Memory B cell (primary cell): ENCODE data around the gene DNAL4.
A peak's percentile ranks its signal among the peaks of the same experiment; 100 is the strongest.

Experiments used
- ATAC-seq: fragments of 150-1000 bp; cut with Tn5 transposase; 2 replicates; pipeline ENCODE4 v1.10.0; 2021; ENCODE audit warnings: low read depth, mild to moderate bottlenecking, moderate library complexity
- DNase-seq, 2 donors: peaks; one replicate each; pipeline ENCODE4 v3.0.0; 2022; ENCODE audit warnings: low spot score in 2 of 2
- H3K27ac Mint-ChIP-seq: one replicate; pipeline ENCODE4 v1.8.0; 2022; ENCODE audit warnings: mild to moderate bottlenecking, moderate library complexity, mixed read lengths
- H3K27me3 Mint-ChIP-seq: one replicate; pipeline ENCODE4 v1.8.0; 2022; ENCODE audit warnings: mixed read lengths
- H3K36me3 Mint-ChIP-seq: one replicate; pipeline ENCODE4 v1.8.0; 2022; ENCODE audit warnings: mild to moderate bottlenecking, mixed read lengths
- H3K4me1 Mint-ChIP-seq: one replicate; pipeline ENCODE4 v1.8.0; 2022; ENCODE audit warnings: mixed read lengths
- H3K4me3 Mint-ChIP-seq: one replicate; pipeline ENCODE4 v1.8.0; 2022; ENCODE audit warnings: mild to moderate bottlenecking, moderate library complexity, mixed read lengths
- H3K9me3 Mint-ChIP-seq: one replicate; pipeline ENCODE4 v1.8.0; 2022; ENCODE audit warnings: mixed read lengths

DNAL4 gene

GRCh38 chr22:38740116-38740723, 53.7 kb downstream of the DNAL4 start:
- DNase-seq (no peak), ATAC-seq (no peak)
- Mint-ChIP-seq H3K27me3 (no peaks in the 10 kb centered on the region), H3K27ac (no peak overlapping the region), H3K4me1 (peaks cover 19% of the 10 kb centered on the region), H3K9me3 (no peaks in the 10 kb centered on the region), H3K36me3 (peaks cover 29% of the 10 kb centered on the region), H3K4me3 (no peak overlapping the region)

- Mint-ChIP-seq H3K4me3 (no peak overlapping the region), H3K27ac (no peak overlapping the region), H3K9me3 (no peaks in the 10 kb centered on the region), H3K4me1 (peaks cover 19% of the 10 kb centered on the region), H3K27me3 (no peaks in the 10 kb centered on the region), H3K36me3 (peaks cover 29% of the 10 kb centered on the region)
- DNase-seq (no peak), ATAC-seq (no peak)
Observed at GRCh38 chr22:38739300-38740055, 54.5 kb downstream of the DNAL4 start.

GRCh38 chr22:38738475-38739070, 55.4 kb downstream of the DNAL4 start:
- no peak for DNase-seq
- no peaks in the 10 kb centered on the region for H3K9me3 Mint-ChIP-seq
- H3K4me3 Mint-ChIP-seq, result no peak overlapping the region
- no peaks in the 10 kb centered on the region for H3K27me3 Mint-ChIP-seq
- H3K4me1 Mint-ChIP-seq, result peaks cover 21% of the 10 kb centered on the region
- no peak overlapping the region for H3K27ac Mint-ChIP-seq
- ATAC-seq, result no peak
- H3K36me3 Mint-ChIP-seq, result peaks cover 30% of the 10 kb centered on the region

GRCh38 chr22:38737302-38738060, 56.5 kb downstream of the DNAL4 start:
- Mint-ChIP-seq H3K4me3 (no peak overlapping the region), H3K9me3 (no peaks in the 10 kb centered on the region), H3K27me3 (no peaks in the 10 kb centered on the region), H3K36me3 (peaks cover 30% of the 10 kb centered on the region), H3K27ac (peak overlapping the region; percentile 77), H3K4me1 (peaks cover 27% of the 10 kb centered on the region)
- no peak for DNase-seq
- no peak for ATAC-seq

GRCh38 chr22:38736257-38736570, 57.7 kb downstream of the DNAL4 start:
- Mint-ChIP-seq H3K9me3 (no peaks in the 10 kb centered on the region), H3K36me3 (peaks cover 25% of the 10 kb centered on the region), H3K4me3 (no peak overlapping the region), H3K27me3 (no peaks in the 10 kb centered on the region), H3K27ac (peak overlapping the region; percentile 77), H3K4me1 (peaks cover 27% of the 10 kb centered on the region)
- no peak for DNase-seq
- ATAC-seq, result no peak

GRCh38 chr22:38735465-38736256, 58.3 kb downstream of the DNAL4 start:
- H3K36me3 Mint-ChIP-seq, result peaks cover 29% of the 10 kb centered on the region
- H3K4me1 Mint-ChIP-seq, result peaks cover 27% of the 10 kb centered on the region
- no peak overlapping the region for H3K4me3 Mint-ChIP-seq
- no peak for DNase-seq
- ATAC-seq, result peak; percentile 20
- H3K27ac Mint-ChIP-seq, result peak overlapping the region; percentile 77
- H3K27me3 Mint-ChIP-seq, result no peaks in the 10 kb centered on the region
- H3K9me3 Mint-ChIP-seq, result no peaks in the 10 kb centered on the region

- no peaks in the 10 kb centered on the region for H3K9me3 Mint-ChIP-seq
- H3K4me3 Mint-ChIP-seq, result no peak overlapping the region
- H3K27me3 Mint-ChIP-seq, result no peaks in the 10 kb centered on the region
- H3K4me1 Mint-ChIP-seq, result peaks cover 28% of the 10 kb centered on the region
- peaks cover 31% of the 10 kb centered on the region for H3K36me3 Mint-ChIP-seq
- peak overlapping the region; percentile 77 for H3K27ac Mint-ChIP-seq
- ATAC-seq (no peak), DNase-seq (no peak)
Observed at GRCh38 chr22:38735126-38735464, 58.8 kb downstream of the DNAL4 start.

- Mint-ChIP-seq H3K4me1 (peaks cover 29% of the 10 kb centered on the region), H3K27ac (peak overlapping the region; percentile 77), H3K27me3 (no peaks in the 10 kb centered on the region), H3K36me3 (peaks cover 31% of the 10 kb centered on the region), H3K4me3 (no peak overlapping the region), H3K9me3 (no peaks in the 10 kb centered on the region)
- DNase-seq (no peak), ATAC-seq (no peak)
Observed at GRCh38 chr22:38734421-38735100, 59.4 kb downstream of the DNAL4 start.

- H3K9me3 Mint-ChIP-seq, result no peaks in the 10 kb centered on the region
- DNase-seq (no peak), ATAC-seq (peak; percentile 12)
- peaks cover 31% of the 10 kb centered on the region for H3K36me3 Mint-ChIP-seq
- no peaks in the 10 kb centered on the region for H3K27me3 Mint-ChIP-seq
- peak overlapping the region; percentile 21 for H3K4me3 Mint-ChIP-seq
- peaks cover 29% of the 10 kb centered on the region for H3K4me1 Mint-ChIP-seq
- peak overlapping the region; percentile 77 for H3K27ac Mint-ChIP-seq
Observed at GRCh38 chr22:38733724-38734381, 60.1 kb downstream of the DNAL4 start.

- peak in 1 of 2 donors; percentile 65 for DNase-seq
- peaks cover 28% of the 10 kb centered on the region for H3K4me1 Mint-ChIP-seq
Observed at GRCh38 chr22:38733329-38733723, 60.6 kb downstream of the DNAL4 start.

GRCh38 chr22:38732251-38732815, 61.6 kb downstream of the DNAL4 start:
- ATAC-seq, result no peak

More at GRCh38 chr22:38733329-38733723, 60.6 kb downstream of the DNAL4 start:
- peak; percentile 66 for ATAC-seq
- peak overlapping the region; percentile 21 for H3K4me3 Mint-ChIP-seq
- peaks cover 29% of the 10 kb centered on the region for H3K36me3 Mint-ChIP-seq
- H3K9me3 Mint-ChIP-seq, result no peaks in the 10 kb centered on the region
- H3K27me3 Mint-ChIP-seq, result no peaks in the 10 kb centered on the region
- H3K27ac Mint-ChIP-seq, result peak overlapping the region; percentile 77

GRCh38 chr22:38731703-38732161, 62.2 kb downstream of the DNAL4 start:
- peaks cover 23% of the 10 kb centered on the region for H3K36me3 Mint-ChIP-seq
- no peaks in the 10 kb centered on the region for H3K9me3 Mint-ChIP-seq
- ATAC-seq (no peak), DNase-seq (no peak)
- H3K27me3 Mint-ChIP-seq, result no peaks in the 10 kb centered on the region
- H3K27ac Mint-ChIP-seq, result no peak overlapping the region
- no peak overlapping the region for H3K4me3 Mint-ChIP-seq
- H3K4me1 Mint-ChIP-seq, result peaks cover 18% of the 10 kb centered on the region

More at GRCh38 chr22:38732251-38732815, 61.6 kb downstream of the DNAL4 start:
- Mint-ChIP-seq H3K4me3 (no peak overlapping the region), H3K27ac (no peak overlapping the region), H3K27me3 (no peaks in the 10 kb centered on the region), H3K4me1 (peaks cover 23% of the 10 kb centered on the region), H3K9me3 (no peaks in the 10 kb centered on the region), H3K36me3 (peaks cover 24% of the 10 kb centered on the region)
- DNase-seq, result no peak
